Smooth muscle cell (in vitro differentiated cells): ENCODE results near the gene ZNF804B. TPM values are rescaled to one million over a fixed set of nuclear protein-coding genes. Genes with fewer than 3 reads are reported as not detected.

Source experiments
- DNase-seq: peaks from one replicate; lab custom pipeline; 2025; ENCODE audit not compliant: unreplicated experiment; lab: John Stamatoyannopoulos, UW
- H2AFZ ChIP-seq: fragments of 200-600 bp; sonication (generic); 2 replicates; pipeline ENCODE4 v1.6.0; 2016; ENCODE audit warnings: antibody characterized with exemption, low read depth, mild to moderate bottlenecking
- H3F3A ChIP-seq: fragments of 200-600 bp; sonication (generic); 2 replicates; pipeline ENCODE4 v1.6.0; 2017; ENCODE audit warnings: antibody characterized with exemption, low read depth
- H3K27ac ChIP-seq: fragments of 200-600 bp; sonication (generic); 2 replicates; pipeline ENCODE4 v1.5.1; 2016; ENCODE audit warnings: low read depth, mild to moderate bottlenecking
- H3K27me3 ChIP-seq: fragments of 200-600 bp; sonication (generic); 2 replicates; pipeline ENCODE4 v1.6.1; 2016; ENCODE audit warnings: low read depth, mild to moderate bottlenecking
- H3K36me3 ChIP-seq: fragments of 200-600 bp; sonication (generic); 2 replicates; pipeline ENCODE4 v1.5.1; 2016; ENCODE audit warnings: low read depth
- H3K4me1 ChIP-seq: fragments of 200-600 bp; sonication (generic); 2 replicates; pipeline ENCODE4 v1.5.1; 2016; ENCODE audit warnings: low read depth
- H3K4me2 ChIP-seq: fragments of 200-600 bp; sonication (generic); 2 replicates; pipeline ENCODE4 v1.6.0; 2016; ENCODE audit warnings: mild to moderate bottlenecking
- H3K4me3 ChIP-seq: fragments of 200-600 bp; sonication (generic); 2 replicates; pipeline ENCODE4 v1.5.1; 2016; ENCODE audit warnings: mild to moderate bottlenecking
- H3K79me2 ChIP-seq: fragments of 200-600 bp; sonication (generic); 2 replicates; pipeline ENCODE4 v1.6.0; 2016; ENCODE audit warnings: low read depth, mild to moderate bottlenecking
- H3K9ac ChIP-seq: fragments of 200-600 bp; sonication (generic); 2 replicates; pipeline ENCODE4 v1.6.0; 2016; ENCODE audit warnings: low read depth
- H3K9me3 ChIP-seq: fragments of 200-600 bp; sonication (generic); replicated peaks from 2 replicates; pipeline ENCODE4 v1.5.1; 2016; ENCODE audit warnings: low read depth
- H4K20me1 ChIP-seq: fragments of 200-600 bp; sonication (generic); 2 replicates; pipeline ENCODE4 v1.6.0; 2016; ENCODE audit warnings: low read depth
- CTCF ChIP-seq: fragments of 200-600 bp; sonication (generic); IDR thresholded peaks from 2 replicates; pipeline ENCODE4 v1.5.1; 2017; ENCODE audit warnings: borderline replicate concordance, mild to moderate bottlenecking, antibody characterized with exemption; ENCODE audit not compliant: insufficient read depth, poor library complexity, severe bottlenecking
- WGBS: methylation state at CpG from one replicate; pipeline ENCODE4 v1.1.7; 2016; ENCODE audit warnings: low lambda C conversion rate; 5-methylcytosine and 5-hydroxymethylcytosine counted together
- polyA plus RNA-seq: library from polyadenylated mRNA; unstranded; fragments of >200 nt; fragmentation: Nextera tagmentation; extraction: Ambion mirVana; gene quantifications from 2 replicates; pipeline ENCODE4 v1.2.1, GENCODE V29; 2016
- total RNA-seq: library from RNA; depleted of rRNA; stranded (reverse); fragments of >200 nt; gene quantifications from 2 replicates; pipeline ENCODE4 v1.2.3, GENCODE V29; 2014

The ZNF804B gene
- total and polyA plus RNA-seq, 2 experiments from 2014 or later, result not detected

GRCh38 chr7:89145801-89146200 lies 386.3 kb downstream of the ZNF804B start:
- H3K4me2 ChIP-seq, result no peak overlapping the region

GRCh38 chr7:89160107-89160506 lies 400.6 kb downstream of the ZNF804B start:
- Histone ChIP-seq H4K20me1 (no peaks in the 10 kb centered on the region), H3K9ac (no peak overlapping the region), H3K36me3 (no peaks in the 10 kb centered on the region), H3K4me1 (no peaks in the 10 kb centered on the region), H3K9me3 (no peaks in the 10 kb centered on the region), H3K4me2 (no peak overlapping the region), H3K79me2 (no peaks in the 10 kb centered on the region), H3K27me3 (no peaks in the 10 kb centered on the region), H3F3A (no peaks in the 10 kb centered on the region), H3K4me3 (no peak overlapping the region), H2AFZ (no peak overlapping the region), H3K27ac (no peak overlapping the region)
- no peak for DNase-seq
- no peak for TF ChIP-seq CTCF
- 83% methylated on average over 2 of the region's 2 CpGs for WGBS

More at GRCh38 chr7:89145801-89146200, 386.3 kb downstream of the ZNF804B start:
- Histone ChIP-seq H3K9ac (no peak overlapping the region), H3F3A (no peaks in the 10 kb centered on the region), H3K79me2 (no peaks in the 10 kb centered on the region), H3K9me3 (peaks cover 3% of the 10 kb centered on the region), H3K36me3 (no peaks in the 10 kb centered on the region), H4K20me1 (no peaks in the 10 kb centered on the region), H3K4me1 (no peaks in the 10 kb centered on the region), H3K27ac (no peak overlapping the region), H2AFZ (no peak overlapping the region), H3K4me3 (no peak overlapping the region), H3K27me3 (no peaks in the 10 kb centered on the region)
- no peak for TF ChIP-seq CTCF
- no peak for DNase-seq

- Histone ChIP-seq H3K27me3 (no peaks in the 10 kb centered on the region), H3F3A (no peaks in the 10 kb centered on the region), H3K9me3 (no peaks in the 10 kb centered on the region), H2AFZ (no peak overlapping the region), H4K20me1 (no peaks in the 10 kb centered on the region), H3K4me2 (no peak overlapping the region), H3K36me3 (no peaks in the 10 kb centered on the region), H3K4me1 (no peaks in the 10 kb centered on the region), H3K4me3 (no peak overlapping the region), H3K9ac (no peak overlapping the region), H3K27ac (no peak overlapping the region), H3K79me2 (no peaks in the 10 kb centered on the region)
- WGBS, result 93% methylated on average over 3 of the region's 3 CpGs
- DNase-seq, result no peak
- TF ChIP-seq CTCF, result no peak
Measured at GRCh38 chr7:89165421-89165820, 405.9 kb downstream of the ZNF804B start.

GRCh38 chr7:89170628-89171027 lies 411.1 kb downstream of the ZNF804B start:
- Histone ChIP-seq H2AFZ (no peak overlapping the region), H3K4me2 (no peak overlapping the region), H4K20me1 (no peaks in the 10 kb centered on the region), H3K4me1 (no peaks in the 10 kb centered on the region), H3K36me3 (no peaks in the 10 kb centered on the region), H3K4me3 (no peak overlapping the region), H3F3A (no peaks in the 10 kb centered on the region), H3K9ac (no peak overlapping the region), H3K79me2 (no peaks in the 10 kb centered on the region), H3K27ac (no peak overlapping the region), H3K9me3 (no peaks in the 10 kb centered on the region), H3K27me3 (no peaks in the 10 kb centered on the region)
- WGBS, result 96% methylated on average over 1 of the region's 1 CpG
- no peak for DNase-seq
- TF ChIP-seq CTCF, result no peak
